ENCODE results near the gene MAD1L1. TPM values are rescaled to one million over a fixed set of nuclear protein-coding genes. Genes with fewer than 3 reads are reported as not detected.
"Not testable (repeated sequence)": the region's sequence is repeated elsewhere in the genome, so short reads cannot be mapped to it uniquely, and the experiment has no call there.

The MAD1L1 gene
- polyA plus RNA-seq, 6 donors from 2014 or later, result 109 to 209 (median 158) TPM

- ATAC-seq (ENCODE audit: low read depth in 2 of 2) (no peak), DNase-seq (no peak)
- no peak overlapping the region for H3K27ac Mint-ChIP-seq
- H3K4me3 Mint-ChIP-seq, result no peak overlapping the region
- peaks cover 0 to 7% (median 6%) of the 10 kb centered on the region in 3 donors for H3K4me1 Mint-ChIP-seq
- H3K36me3 Mint-ChIP-seq, result peaks cover 0 to 8% of the 10 kb centered on the region in 2 donors
- no peaks in the 10 kb centered on the region for H3K27me3 Mint-ChIP-seq
- no peaks in the 10 kb centered on the region for H3K9me3 Mint-ChIP-seq
Observed at GRCh38 chr7:1986366-1987083, 246.2 kb downstream of the MAD1L1 start.

- H3K4me1 Mint-ChIP-seq, result peaks cover 4 to 12% (median 8%) of the 10 kb centered on the region in 3 donors
Observed at GRCh38 chr7:1985936-1986335, 246.8 kb downstream of the MAD1L1 start.

GRCh38 chr7:1985042-1985441 is 247.7 kb downstream of the MAD1L1 start:
- DNase-seq (no peak), ATAC-seq (ENCODE audit: low read depth in 2 of 2) (no peak)
- H3K9me3 Mint-ChIP-seq, result no peaks in the 10 kb centered on the region
- peaks cover 13 to 21% (median 17%) of the 10 kb centered on the region in 3 donors for H3K4me1 Mint-ChIP-seq
- H3K4me3 Mint-ChIP-seq, result no peak overlapping the region
- peaks cover 0 to 8% of the 10 kb centered on the region in 2 donors for H3K36me3 Mint-ChIP-seq
- H3K27me3 Mint-ChIP-seq, result no peaks in the 10 kb centered on the region
- H3K27ac Mint-ChIP-seq, result peak overlapping the region in 4 of 6 donors; percentile 33 to 70 (median 66)

More at GRCh38 chr7:1985936-1986335, 246.8 kb downstream of the MAD1L1 start:
- Mint-ChIP-seq H3K36me3 (peaks cover 0 to 8% of the 10 kb centered on the region in 2 donors), H3K4me3 (peak overlapping the region in 1 of 8 donors; percentile 26), H3K27ac (peak overlapping the region in 2 of 6 donors; percentile 52 to 70), H3K27me3 (no peaks in the 10 kb centered on the region), H3K9me3 (no peaks in the 10 kb centered on the region)
- no peak for ATAC-seq (ENCODE audit: low read depth in 2 of 2)
- DNase-seq, result no peak

GRCh38 chr7:1981878-1982230 is 250.9 kb downstream of the MAD1L1 start:
- H3K27ac Mint-ChIP-seq, result peak overlapping the region in 2 of 6 donors; percentile 41 to 92
- H3K4me1 Mint-ChIP-seq, result peaks cover 24 to 41% (median 29%) of the 10 kb centered on the region in 3 donors
- ATAC-seq (ENCODE audit: low read depth in 2 of 2), result no peak
- H3K36me3 Mint-ChIP-seq, result peaks cover 0 to 8% of the 10 kb centered on the region in 2 donors
- H3K9me3 Mint-ChIP-seq, result no peaks in the 10 kb centered on the region
- no peak for DNase-seq
- peak overlapping the region in 1 of 8 donors; percentile 15 for H3K4me3 Mint-ChIP-seq
- H3K27me3 Mint-ChIP-seq, result no peaks in the 10 kb centered on the region

- ATAC-seq (ENCODE audit: low read depth in 2 of 2), result no peak
- peak overlapping the region in 7 of 8 donors; percentile 37 to 83 (median 80) for H3K4me3 Mint-ChIP-seq
- no peak for DNase-seq
- H3K36me3 Mint-ChIP-seq, result peaks cover 4 to 10% of the 10 kb centered on the region in 2 donors
- no peaks in the 10 kb centered on the region for H3K9me3 Mint-ChIP-seq
- H3K4me1 Mint-ChIP-seq, result peaks cover 24 to 41% (median 29%) of the 10 kb centered on the region in 3 donors
- H3K27me3 Mint-ChIP-seq, result no peaks in the 10 kb centered on the region
- H3K27ac Mint-ChIP-seq, result peak overlapping the region in 3 of 6 donors; percentile 92 to 97 (median 92)
Observed at GRCh38 chr7:1981201-1981877, 251.4 kb downstream of the MAD1L1 start.

GRCh38 chr7:1979591-1980560 is 252.9 kb downstream of the MAD1L1 start:
- DNase-seq (peak; percentile 82), ATAC-seq (ENCODE audit: low read depth in 2 of 2) (peak; percentile 88 to 91)
- H3K9me3 Mint-ChIP-seq, result no peaks in the 10 kb centered on the region
- peaks cover 9 to 10% of the 10 kb centered on the region in 2 donors for H3K36me3 Mint-ChIP-seq
- H3K27me3 Mint-ChIP-seq, result no peaks in the 10 kb centered on the region
- H3K4me1 Mint-ChIP-seq, result peaks cover 24 to 50% (median 26%) of the 10 kb centered on the region in 3 donors
- peak overlapping the region; percentile 37 to 83 (median 80) for H3K4me3 Mint-ChIP-seq
- H3K27ac Mint-ChIP-seq, result peak overlapping the region; percentile 76 to 96 (median 88)

GRCh38 chr7:1978656-1979590 is 253.8 kb downstream of the MAD1L1 start:
- no peak for DNase-seq
- H3K36me3 Mint-ChIP-seq, result peaks cover 9 to 10% of the 10 kb centered on the region in 2 donors
- no peak for ATAC-seq (ENCODE audit: low read depth in 2 of 2)

GRCh38 chr7:1977876-1978441 is 254.8 kb downstream of the MAD1L1 start:
- DNase-seq (no peak), ATAC-seq (ENCODE audit: low read depth in 2 of 2) (no peak)
- peak overlapping the region in 1 of 8 donors; percentile 37 for H3K4me3 Mint-ChIP-seq
- peak overlapping the region in 2 of 6 donors; percentile 87 to 92 for H3K27ac Mint-ChIP-seq
- H3K9me3 Mint-ChIP-seq, result no peaks in the 10 kb centered on the region
- H3K4me1 Mint-ChIP-seq, result peaks cover 26 to 60% (median 27%) of the 10 kb centered on the region in 3 donors
- no peaks in the 10 kb centered on the region for H3K27me3 Mint-ChIP-seq
- H3K36me3 Mint-ChIP-seq, result peaks cover 9 to 12% of the 10 kb centered on the region in 2 donors

More at GRCh38 chr7:1978656-1979590, 253.8 kb downstream of the MAD1L1 start:
- H3K27ac Mint-ChIP-seq, result peak overlapping the region in 5 of 6 donors; percentile 4 to 92 (median 57)
- H3K4me1 Mint-ChIP-seq, result peaks cover 26 to 56% (median 27%) of the 10 kb centered on the region in 3 donors
- no peaks in the 10 kb centered on the region for H3K9me3 Mint-ChIP-seq
- no peaks in the 10 kb centered on the region for H3K27me3 Mint-ChIP-seq
- H3K4me3 Mint-ChIP-seq, result peak overlapping the region in 4 of 8 donors; percentile 15 to 50 (median 32)

GRCh38 chr7:1977059-1977875 is 255.5 kb downstream of the MAD1L1 start:
- peaks cover 27 to 58% (median 30%) of the 10 kb centered on the region in 3 donors for H3K4me1 Mint-ChIP-seq
- peaks cover 9 to 18% of the 10 kb centered on the region in 2 donors for H3K36me3 Mint-ChIP-seq
- no peak for DNase-seq

GRCh38 chr7:1976521-1976920 is 256.2 kb downstream of the MAD1L1 start:
- H3K4me3 Mint-ChIP-seq; H3K27me3 Mint-ChIP-seq; ATAC-seq (ENCODE audit: low read depth in 2 of 2); H3K9me3 Mint-ChIP-seq; DNase-seq: not testable (repeated sequence)
- Mint-ChIP-seq H3K27ac (peak overlapping the region in 2 of 6 donors; percentile 69 to 82), H3K4me1 (peaks cover 27 to 61% (median 30%) of the 10 kb centered on the region in 3 donors), H3K36me3 (peaks cover 9 to 18% of the 10 kb centered on the region in 2 donors)

More at GRCh38 chr7:1977059-1977875, 255.5 kb downstream of the MAD1L1 start:
- H3K27ac Mint-ChIP-seq, result peak overlapping the region in 1 of 6 donors; percentile 92
- no peak for ATAC-seq (ENCODE audit: low read depth in 2 of 2)
- no peak overlapping the region for H3K4me3 Mint-ChIP-seq
- no peaks in the 10 kb centered on the region for H3K27me3 Mint-ChIP-seq
- no peaks in the 10 kb centered on the region for H3K9me3 Mint-ChIP-seq

- Mint-ChIP-seq H3K36me3 (peaks cover 9 to 18% of the 10 kb centered on the region in 2 donors), H3K4me3 (no peak overlapping the region), H3K27ac (peak overlapping the region in 4 of 6 donors; percentile 12 to 76 (median 50)), H3K9me3 (no peaks in the 10 kb centered on the region), H3K27me3 (no peaks in the 10 kb centered on the region), H3K4me1 (peaks cover 24 to 51% (median 26%) of the 10 kb centered on the region in 3 donors)
- DNase-seq (no peak), ATAC-seq (ENCODE audit: low read depth in 2 of 2) (no peak)
Observed at GRCh38 chr7:1975581-1975980, 257.2 kb downstream of the MAD1L1 start.

Data from naive B cell (primary cell).